ENCODE measurements around the gene RNLS.
"Not testable (repeated sequence)": the region's sequence is repeated elsewhere in the genome, so short reads cannot be mapped to it uniquely, and the experiment has no call there.

The RNLS gene

DNA sequence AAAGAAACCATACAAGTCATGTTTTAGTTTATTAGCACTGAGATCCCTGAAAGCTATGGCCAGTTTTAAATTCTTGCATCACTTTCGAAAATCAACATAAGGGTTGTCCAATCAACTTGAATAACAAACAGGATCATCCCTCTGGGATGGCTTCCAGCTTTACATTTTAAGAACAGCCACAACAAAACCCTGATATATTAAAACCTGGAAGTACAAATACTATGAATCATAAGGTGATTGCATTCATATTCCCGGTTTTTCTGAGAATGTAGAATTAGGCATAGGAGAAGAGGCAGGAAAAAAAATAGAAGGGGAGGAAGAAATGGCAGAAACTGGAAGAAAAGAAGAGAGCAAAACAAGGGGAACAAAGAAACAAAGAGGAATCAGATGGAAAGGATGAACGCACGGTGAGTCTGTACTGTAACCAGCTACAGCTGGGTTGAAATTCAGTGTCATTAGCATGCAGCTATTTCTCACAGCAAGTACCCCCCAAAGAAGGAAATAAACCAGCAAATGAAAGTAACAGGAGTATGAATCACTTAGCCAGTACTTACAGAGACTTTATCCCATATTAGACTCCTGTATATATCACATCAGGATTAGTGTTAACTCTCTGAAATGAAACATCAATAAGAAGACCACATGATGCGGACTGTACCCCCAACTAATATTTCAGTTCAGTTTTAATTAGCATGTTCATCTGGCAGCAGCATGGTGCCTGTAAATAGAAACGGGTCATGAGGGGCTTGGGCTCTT, 301.3 kb downstream of the RNLS start:
- TF ChIP-seq, protein P1, sequence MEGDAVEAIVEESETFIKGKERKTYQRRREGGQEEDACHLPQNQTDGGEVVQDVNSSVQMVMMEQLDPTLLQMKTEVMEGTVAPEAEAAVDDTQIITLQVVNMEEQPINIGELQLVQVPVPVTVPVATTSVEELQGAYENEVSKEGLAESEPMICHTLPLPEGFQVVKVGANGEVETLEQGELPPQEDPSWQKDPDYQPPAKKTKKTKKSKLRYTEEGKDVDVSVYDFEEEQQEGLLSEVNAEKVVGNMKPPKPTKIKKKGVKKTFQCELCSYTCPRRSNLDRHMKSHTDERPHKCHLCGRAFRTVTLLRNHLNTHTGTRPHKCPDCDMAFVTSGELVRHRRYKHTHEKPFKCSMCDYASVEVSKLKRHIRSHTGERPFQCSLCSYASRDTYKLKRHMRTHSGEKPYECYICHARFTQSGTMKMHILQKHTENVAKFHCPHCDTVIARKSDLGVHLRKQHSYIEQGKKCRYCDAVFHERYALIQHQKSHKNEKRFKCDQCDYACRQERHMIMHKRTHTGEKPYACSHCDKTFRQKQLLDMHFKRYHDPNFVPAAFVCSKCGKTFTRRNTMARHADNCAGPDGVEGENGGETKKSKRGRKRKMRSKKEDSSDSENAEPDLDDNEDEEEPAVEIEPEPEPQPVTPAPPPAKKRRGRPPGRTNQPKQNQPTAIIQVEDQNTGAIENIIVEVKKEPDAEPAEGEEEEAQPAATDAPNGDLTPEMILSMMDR (IDR thresholded peaks at IDR 0.05; ENCODE audit: low read depth, low read length): no peak
- DNase-seq: no peak
- Histone ChIP-seq H3K36me3 (no peaks in the 10 kb centered on the region), H3K9me3 (ENCODE audit: severe bottlenecking) (no peaks in the 10 kb centered on the region), H3K4me3 (ENCODE audit: low read depth, low read length) (no peak overlapping the region), H3K27ac (no peak overlapping the region), H3K27me3 (ENCODE audit: insufficient read depth, low read depth, severe bottlenecking) (no peaks in the 10 kb centered on the region)

DNA sequence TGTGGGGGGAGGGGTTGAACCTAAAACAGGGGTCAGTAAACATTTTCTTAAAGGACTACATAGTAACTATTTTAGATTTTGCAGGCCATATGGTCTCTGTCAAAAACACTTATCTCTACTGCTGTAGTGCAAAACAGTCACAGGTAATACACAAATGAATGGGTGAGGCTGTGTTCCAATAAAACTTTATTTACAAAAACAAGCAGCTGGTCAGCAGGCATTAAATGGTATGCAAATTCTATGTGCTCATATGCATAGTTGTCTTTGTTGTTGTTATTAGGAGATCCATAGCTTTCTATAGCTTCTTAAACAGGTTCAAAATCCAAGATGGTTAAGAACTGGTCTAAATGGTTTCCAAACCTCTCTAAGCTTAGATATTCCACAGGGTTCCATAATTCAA, 302.6 kb downstream of the RNLS start:
- no peaks in the 10 kb centered on the region for H3K36me3 ChIP-seq
- no peak overlapping the region for H3K4me3 ChIP-seq (ENCODE audit: low read depth, low read length)
- no peak for DNase-seq
- TF ChIP-seq, protein P1 (IDR thresholded peaks at IDR 0.05; ENCODE audit: low read depth, low read length): no peak
- H3K27ac ChIP-seq: no peak overlapping the region
- H3K27me3 ChIP-seq (ENCODE audit: insufficient read depth, low read depth, severe bottlenecking): no peaks in the 10 kb centered on the region
- no peaks in the 10 kb centered on the region for H3K9me3 ChIP-seq (ENCODE audit: severe bottlenecking)

DNA sequence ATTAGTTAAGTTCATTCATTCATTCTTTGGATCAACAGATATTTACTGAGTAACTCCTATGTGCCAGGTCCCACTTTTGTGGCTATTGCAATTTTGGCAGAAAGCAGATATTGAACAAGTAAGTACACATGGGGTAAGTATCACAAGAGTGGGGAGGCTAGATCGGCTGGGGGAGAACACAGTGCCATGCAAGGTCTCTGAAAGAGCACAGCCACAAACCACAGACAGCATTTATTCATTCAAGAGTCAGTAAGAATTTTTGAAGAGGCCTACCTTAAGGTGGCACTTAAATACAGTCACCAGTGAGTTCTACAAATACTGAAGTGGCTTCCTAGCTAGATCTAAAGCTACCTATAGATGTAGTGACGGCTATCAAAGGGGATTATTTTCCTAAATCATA, 304.2 kb downstream of the RNLS start:
- Histone ChIP-seq H3K36me3 (no peaks in the 10 kb centered on the region), H3K27ac (no peak overlapping the region), H3K4me3 (ENCODE audit: low read depth, low read length) (no peak overlapping the region), H3K9me3 (ENCODE audit: severe bottlenecking) (no peaks in the 10 kb centered on the region), H3K27me3 (ENCODE audit: insufficient read depth, low read depth, severe bottlenecking) (no peaks in the 10 kb centered on the region)
- TF ChIP-seq, protein P1 (IDR thresholded peaks at IDR 0.05; ENCODE audit: low read depth, low read length): no peak
- no peak for DNase-seq

DNA sequence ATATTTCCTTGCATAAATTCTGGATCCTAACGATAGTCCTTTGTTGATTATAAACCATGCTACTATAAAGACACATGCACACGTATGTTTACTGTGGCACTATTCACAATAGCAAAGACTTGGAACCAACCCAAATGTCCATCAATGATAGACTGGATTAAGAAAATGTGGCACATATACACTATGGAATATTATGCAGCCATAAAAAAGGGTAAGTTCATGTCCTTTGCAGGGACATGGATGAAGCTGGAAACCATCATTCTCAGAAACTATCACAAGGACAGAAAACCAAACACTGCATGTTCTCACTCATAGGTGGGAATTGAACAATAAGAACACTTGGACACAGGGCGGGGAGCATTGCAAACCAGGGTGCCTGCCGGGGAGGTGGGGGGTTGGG, 306.2 kb downstream of the RNLS start:
- H3K4me3 ChIP-seq (ENCODE audit: low read depth, low read length); H3K36me3 ChIP-seq; H3K27me3 ChIP-seq (ENCODE audit: insufficient read depth, low read depth, severe bottlenecking); H3K9me3 ChIP-seq (ENCODE audit: severe bottlenecking); H3K27ac ChIP-seq; DNase-seq: not testable (repeated sequence)

DNA sequence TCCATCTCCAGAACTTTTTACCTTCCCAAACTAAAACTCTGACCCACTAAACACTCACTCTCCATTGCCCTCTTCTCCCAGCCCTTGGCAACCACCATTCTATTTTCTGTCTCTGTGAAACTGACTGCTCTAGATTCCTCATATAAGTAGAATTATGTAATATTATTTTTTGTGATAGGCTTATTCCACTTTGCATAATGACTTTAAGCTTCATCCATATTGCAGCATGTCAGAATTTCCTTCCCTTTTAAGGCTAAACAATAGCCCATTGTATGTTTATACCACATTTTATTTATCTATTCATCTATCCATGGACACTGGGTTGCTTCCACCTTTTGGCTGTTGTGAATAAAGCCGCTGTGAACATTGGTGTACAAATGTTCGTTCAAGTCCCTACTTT, 308.8 kb downstream of the RNLS start:
- H3K4me3 ChIP-seq (ENCODE audit: low read depth, low read length): no peak overlapping the region
- H3K9me3 ChIP-seq (ENCODE audit: severe bottlenecking): no peaks in the 10 kb centered on the region
- DNase-seq: no peak
- TF ChIP-seq, protein P1 (IDR thresholded peaks at IDR 0.05; ENCODE audit: low read depth, low read length): no peak
- H3K36me3 ChIP-seq: no peaks in the 10 kb centered on the region
- no peak overlapping the region for H3K27ac ChIP-seq
- H3K27me3 ChIP-seq (ENCODE audit: insufficient read depth, low read depth, severe bottlenecking): no peaks in the 10 kb centered on the region

DNA sequence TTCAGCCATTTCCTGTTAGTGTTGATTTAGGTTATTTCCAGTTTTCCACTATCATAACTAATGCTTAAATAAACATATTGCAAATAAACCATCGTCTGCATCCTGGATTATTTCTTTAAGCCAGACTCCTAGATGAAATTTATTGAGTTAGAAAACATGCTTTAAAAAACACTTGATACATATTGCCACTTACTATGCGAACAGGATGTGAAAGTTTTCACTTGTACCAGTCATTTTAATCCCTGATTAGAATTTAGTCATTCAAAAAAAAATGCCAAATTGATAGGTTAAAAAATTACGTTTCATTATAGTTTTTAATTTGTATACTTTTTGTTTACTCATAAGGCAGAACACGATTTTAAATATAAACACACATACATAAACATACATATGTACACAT, 309.6 kb downstream of the RNLS start:
- no peak overlapping the region for H3K4me3 ChIP-seq (ENCODE audit: low read depth, low read length)
- H3K27me3 ChIP-seq (ENCODE audit: insufficient read depth, low read depth, severe bottlenecking): no peaks in the 10 kb centered on the region
- H3K36me3 ChIP-seq: no peaks in the 10 kb centered on the region
- no peaks in the 10 kb centered on the region for H3K9me3 ChIP-seq (ENCODE audit: severe bottlenecking)
- H3K27ac ChIP-seq: no peak overlapping the region
- no peak for DNase-seq
- TF ChIP-seq, protein P1 (IDR thresholded peaks at IDR 0.05; ENCODE audit: low read depth, low read length): no peak

Data from WERI-Rb-1 (cell line).